Activated T-cell treated with anti-CD3 and anti-CD28 coated beads, Interleukin-2, amount 50 U/mL, for 48 hours (primary cell): ENCODE results near the gene A2ML1.
"Not testable (repeated sequence)": the region's sequence is repeated elsewhere in the genome, so short reads cannot be mapped to it uniquely, and the experiment has no call there.

Experiments
- DNase-seq, 2 experiments: peaks; one replicate each; pipeline ENCODE4 v3.0.0-alpha.2; 2020

A2ML1 gene

GRCh38 chr12:8818526-8818925 lies 3.9 kb upstream of the A2ML1 start:
- no peak for DNase-seq

- DNase-seq, result no peak
Observed at GRCh38 chr12:8819666-8819980, 2.8 kb upstream of the A2ML1 start.

- not testable (repeated sequence) for DNase-seq
Observed at GRCh38 chr12:8820676-8821407, 1.6 kb upstream of the A2ML1 start.

- DNase-seq, result no peak
Observed at GRCh38 chr12:8821591-8821990, 830 bp upstream of the A2ML1 start.

GRCh38 chr12:8823565-8824300 lies 1.3 kb downstream of the A2ML1 start:
- no peak for DNase-seq

GRCh38 chr12:8827551-8828256 lies 5.3 kb downstream of the A2ML1 start:
- no peak for DNase-seq

- DNase-seq, result no peak
Observed at GRCh38 chr12:8828257-8829124, 6.1 kb downstream of the A2ML1 start.

- DNase-seq, result no peak
Observed at GRCh38 chr12:8829125-8829518, 6.7 kb downstream of the A2ML1 start.

- DNase-seq, result no peak
Observed at GRCh38 chr12:8829621-8830020, 7.2 kb downstream of the A2ML1 start.

- no peak for DNase-seq
Observed at GRCh38 chr12:8831116-8831515, 8.7 kb downstream of the A2ML1 start.

- no peak for DNase-seq
Observed at GRCh38 chr12:8832500-8832899, 10.1 kb downstream of the A2ML1 start.

- DNase-seq, result no peak
Observed at GRCh38 chr12:8834230-8834629, 11.8 kb downstream of the A2ML1 start.

GRCh38 chr12:8837291-8837690 lies 14.9 kb downstream of the A2ML1 start:
- no peak for DNase-seq

- DNase-seq, result no peak
Observed at GRCh38 chr12:8840321-8840720, 17.9 kb downstream of the A2ML1 start.

GRCh38 chr12:8840938-8841633 lies 18.7 kb downstream of the A2ML1 start:
- DNase-seq, result no peak

- no peak for DNase-seq
Observed at GRCh38 chr12:8841778-8842177, 19.4 kb downstream of the A2ML1 start.

- DNase-seq, result no peak
Observed at GRCh38 chr12:8844665-8845064, 22.2 kb downstream of the A2ML1 start.

- DNase-seq, result no peak
Observed at GRCh38 chr12:8846305-8846704, 23.9 kb downstream of the A2ML1 start.

GRCh38 chr12:8847435-8847834 lies 25.0 kb downstream of the A2ML1 start:
- DNase-seq, result no peak

- DNase-seq, result no peak
Observed at GRCh38 chr12:8849876-8850275, 27.5 kb downstream of the A2ML1 start.

GRCh38 chr12:8852119-8852518 lies 29.7 kb downstream of the A2ML1 start:
- no peak for DNase-seq

GRCh38 chr12:8855891-8856290 lies 33.5 kb downstream of the A2ML1 start:
- no peak for DNase-seq
